H9 (cell line): ENCODE measurements around the gene AGTRAP. TPM values are rescaled to one million over a fixed set of nuclear protein-coding genes. Genes with fewer than 3 reads are reported as not detected.

Source experiments
- DNase-seq: peaks from one replicate; pipeline ENCODE4 v3.0.0-alpha.2; 2017
- H2AFZ ChIP-seq: one replicate; pipeline ENCODE4 v1.6.1; 2013; ENCODE audit warnings: mild to moderate bottlenecking, low read length, control low read depth, moderate library complexity
- H2AK5ac ChIP-seq: 2 replicates; pipeline ENCODE4 v1.6.1; 2013; ENCODE audit warnings: low read length, control low read depth, mixed read lengths; ENCODE audit not compliant: insufficient read length
- H2BK120ac ChIP-seq: one replicate; pipeline ENCODE4 v1.6.1; 2013; ENCODE audit warnings: low read depth, mild to moderate bottlenecking, low read length, control low read depth, inconsistent platforms; ENCODE audit not compliant: poor library complexity, severe bottlenecking
- H2BK12ac ChIP-seq: 2 replicates; pipeline ENCODE4 v1.6.1; 2013; ENCODE audit warnings: low read length, control low read depth, mixed read lengths, low read depth; ENCODE audit not compliant: insufficient read length
- H2BK15ac ChIP-seq: 2 replicates; pipeline ENCODE4 v1.6.1; 2013; ENCODE audit warnings: low read depth, low read length, control low read depth
- H2BK20ac ChIP-seq: one replicate; pipeline ENCODE4 v1.6.1; 2013; ENCODE audit warnings: low read depth, mild to moderate bottlenecking, low read length, control low read depth, inconsistent platforms; ENCODE audit not compliant: poor library complexity, severe bottlenecking
- H2BK5ac ChIP-seq: 2 replicates; pipeline ENCODE4 v1.6.1; 2013; ENCODE audit warnings: low read length, control low read depth, mixed read lengths; ENCODE audit not compliant: insufficient read length
- H3K14ac ChIP-seq: 2 replicates; pipeline ENCODE4 v1.6.1; 2013; ENCODE audit warnings: low read length, control low read depth; ENCODE audit not compliant: insufficient read depth
- H3K18ac ChIP-seq: 2 replicates; pipeline ENCODE4 v1.6.1; 2013; ENCODE audit warnings: low read depth, mild to moderate bottlenecking, mixed read lengths, low read length, control low read depth; ENCODE audit not compliant: insufficient read length
- H3K23ac ChIP-seq: 2 replicates; pipeline ENCODE4 v1.6.1; 2013; ENCODE audit warnings: low read length, control low read depth, mixed read lengths, low read depth; ENCODE audit not compliant: insufficient read length
- H3K23me2 ChIP-seq: 2 replicates; pipeline ENCODE4 v1.6.1; 2013; ENCODE audit warnings: low read depth, mild to moderate bottlenecking, mixed read lengths, low read length, control low read depth; ENCODE audit not compliant: insufficient read length, poor library complexity, severe bottlenecking
- H3K27ac ChIP-seq: 2 replicates; pipeline ENCODE4 v1.5.1; 2013; ENCODE audit warnings: low read length, control low read depth, mixed read lengths, low read depth; ENCODE audit not compliant: insufficient read length
- H3K27me3 ChIP-seq: 2 replicates; pipeline ENCODE4 v1.6.1; 2013; ENCODE audit warnings: low read length, control low read depth, inconsistent platforms; ENCODE audit not compliant: insufficient read depth
- H3K4ac ChIP-seq: 2 replicates; pipeline ENCODE4 v1.6.1; 2013; ENCODE audit warnings: low read depth, mild to moderate bottlenecking, control low read depth, inconsistent platforms, low read length, moderate library complexity
- H3K4me1 ChIP-seq: 2 replicates; pipeline ENCODE4 v1.6.1; 2013; ENCODE audit warnings: low read length, control low read depth, inconsistent platforms; ENCODE audit not compliant: insufficient read depth
- H3K4me2 ChIP-seq: 2 replicates; pipeline ENCODE4 v1.6.1; 2013; ENCODE audit warnings: low read length, control low read depth, mixed read lengths; ENCODE audit not compliant: insufficient read length, insufficient read depth
- H3K56ac ChIP-seq: 2 replicates; pipeline ENCODE4 v1.6.1; 2013; ENCODE audit warnings: low read depth, mild to moderate bottlenecking, mixed read lengths, low read length, control low read depth; ENCODE audit not compliant: insufficient read length
- H3K79me1 ChIP-seq: 2 replicates; pipeline ENCODE4 v1.6.1; 2013; ENCODE audit warnings: low read depth, mild to moderate bottlenecking, moderate library complexity, low read length, control low read depth, inconsistent platforms; ENCODE audit not compliant: insufficient read depth, poor library complexity, severe bottlenecking
- H3K79me2 ChIP-seq: 2 replicates; pipeline ENCODE4 v1.6.1; 2013; ENCODE audit warnings: low read length, control low read depth, inconsistent platforms; ENCODE audit not compliant: insufficient read depth
- H3K9ac ChIP-seq: 2 replicates; pipeline ENCODE4 v1.6.1; 2013; ENCODE audit warnings: low read length, control low read depth, mixed read lengths; ENCODE audit not compliant: insufficient read length; ENCODE audit errors: extremely low read depth
- H3K9me3 ChIP-seq: one replicate; pipeline ENCODE4 v1.6.1; 2013; ENCODE audit warnings: low read depth, low read length, inconsistent platforms; ENCODE audit not compliant: control insufficient read depth
- H3T11ph ChIP-seq: one replicate; pipeline ENCODE4 v1.6.1; 2013; ENCODE audit warnings: mild to moderate bottlenecking, low read length, control low read depth, inconsistent platforms
- H4K20me1 ChIP-seq: one replicate; pipeline ENCODE4 v1.6.1; 2013; ENCODE audit not compliant: control insufficient read depth, insufficient read length, insufficient read depth
- H4K5ac ChIP-seq: 2 replicates; pipeline ENCODE4 v1.6.1; 2013; ENCODE audit warnings: low read depth, mild to moderate bottlenecking, mixed read lengths, low read length, control low read depth; ENCODE audit not compliant: insufficient read length
- H4K8ac ChIP-seq: replicated peaks from 2 replicates; pipeline ENCODE4 v1.6.1; 2013; ENCODE audit warnings: low read length, control low read depth, mixed read lengths, low read depth; ENCODE audit not compliant: insufficient read length
- H4K91ac ChIP-seq: 2 replicates; pipeline ENCODE4 v1.6.1; 2013; ENCODE audit warnings: low read depth, mild to moderate bottlenecking, moderate library complexity, mixed read lengths, low read length, control low read depth; ENCODE audit not compliant: insufficient read length
- H3K27ac Mint-ChIP-seq, 3 experiments: 2 replicates in 2 of 3; 3 replicates in 1 of 3; pipeline ENCODE4 v1.8.0; 2020 to 2021; ENCODE audit warnings: mixed read lengths in 3 of 3, mild to moderate bottlenecking in 1 of 3, moderate library complexity in 1 of 3
- H3K27me3 Mint-ChIP-seq: 2 replicates; pipeline ENCODE4 v1.8.0; 2021; ENCODE audit warnings: low read depth, mild to moderate bottlenecking, moderate library complexity, mixed read lengths
- H3K36me3 Mint-ChIP-seq, 3 experiments: 2 replicates in 2 of 3; 3 replicates in 1 of 3; pipeline ENCODE4 v1.8.0; 2020 to 2021; ENCODE audit warnings: low read depth in 3 of 3, mixed read lengths in 3 of 3; ENCODE audit not compliant: insufficient read depth in 1 of 3
- H3K4me1 Mint-ChIP-seq, 2 experiments: 2 replicates each; pipeline ENCODE4 v1.8.0; 2020; ENCODE audit warnings: mixed read lengths in 2 of 2
- H3K4me3 Mint-ChIP-seq, 2 experiments: 2 replicates in 1 of 2; 3 replicates in 1 of 2; pipeline ENCODE4 v1.8.0; 2020 to 2021; ENCODE audit warnings: mild to moderate bottlenecking in 2 of 2, mixed read lengths in 2 of 2, moderate library complexity in 1 of 2
- H3K9me3 Mint-ChIP-seq, 2 experiments: 2 replicates in 1 of 2; 3 replicates in 1 of 2; pipeline ENCODE4 v1.8.0; 2020; ENCODE audit warnings: mild to moderate bottlenecking in 2 of 2, mixed read lengths in 2 of 2, moderate library complexity in 1 of 2
- CTCF ChIP-seq: fragments of 200-600 bp; sonication (generic); conservative IDR thresholded peaks from 3 replicates; pipeline ENCODE4 v1.8.0; 2021; ENCODE audit warnings: antibody characterized with exemption, mild to moderate bottlenecking
- WGBS: extraction: QIAGEN DNeasy Blood & Tissue Kit; methylation state at CpG from one replicate; pipeline ENCODE4 v1.1.7; 2013; ENCODE audit warnings: missing lambda C conversion rate, low lambda C conversion rate, mixed read lengths; ENCODE audit not compliant: insufficient read length; ENCODE audit errors: extremely low coverage; 5-methylcytosine and 5-hydroxymethylcytosine counted together
- total RNA-seq: library from RNA; stranded (reverse); gene quantifications from 2 replicates; pipeline ENCODE4 v1.2.1, GENCODE V29; 2021

The AGTRAP gene
- total RNA-seq, 1 experiment from 2014 or later, result 60.9 TPM

GRCh38 chr1:11740258-11741192 is 4.6 kb downstream of the AGTRAP start:
- H3K4me1 ChIP-seq, result peaks cover 4% of the 10 kb centered on the region; the same call in 1 of the 2 replicates
- WGBS, result no CpG with 5 or more reads among the region's 15 CpGs
- no peaks in the 10 kb centered on the region for H3K27me3 Mint-ChIP-seq

More at GRCh38 chr1:11740258-11741192, 4.6 kb downstream of the AGTRAP start:
- Histone ChIP-seq H3K56ac (no peak overlapping the region), H4K91ac (no peak overlapping the region), H2BK20ac (no peak overlapping the region), H3K79me2 (no peaks in the 10 kb centered on the region), H2BK5ac (no peak overlapping the region), H3K4me2 (no peak overlapping the region), H3K27ac (no peak overlapping the region), H3K9me3 (no peaks in the 10 kb centered on the region), H2BK12ac (no peak overlapping the region), H4K8ac (no peak overlapping the region), H3K4ac (no peak overlapping the region), H3K9ac (no peak overlapping the region), H2BK120ac (no peak overlapping the region), H3K27me3 (no peaks in the 10 kb centered on the region), H4K20me1 (no peaks in the 10 kb centered on the region), H3T11ph (no peak overlapping the region), H2AFZ (no peak overlapping the region), H2BK15ac (no peak overlapping the region), H3K14ac (no peak overlapping the region), H3K18ac (no peak overlapping the region), H4K5ac (no peak overlapping the region), H3K23ac (no peak overlapping the region), H3K79me1 (no peaks in the 10 kb centered on the region), H2AK5ac (no peak overlapping the region), H3K23me2 (peaks cover 6% of the 10 kb centered on the region)
- Mint-ChIP-seq H3K36me3 (peaks cover 0 to 12% (median 2%) of the 10 kb centered on the region in 3 experiments; a peak in 5 of 7 replicates), H3K4me3 (no peak overlapping the region; a peak in 2 of 5 replicates), H3K9me3 (no peaks in the 10 kb centered on the region; a peak in 1 of 5 replicates), H3K4me1 (peaks cover 27 to 34% of the 10 kb centered on the region in 2 experiments), H3K27ac (peak overlapping the region; percentile 48 to 84 (median 61); a peak in 5 of 7 replicates)
- no peak for DNase-seq
- TF ChIP-seq CTCF, result no peak
